Hepatic stellate cell (primary cell): ENCODE data around the gene CSGALNACT2.
A peak's percentile ranks its signal among the peaks of the same experiment; 100 is the strongest.
"Not testable (repeated sequence)": the region's sequence is repeated elsewhere in the genome, so short reads cannot be mapped to it uniquely, and the experiment has no call there.

Experiments
- DNase-seq: peaks from one replicate; pipeline ENCODE4 v3.0.0; 2011; ENCODE audit warnings: low spot score

The CSGALNACT2 gene, protein sequence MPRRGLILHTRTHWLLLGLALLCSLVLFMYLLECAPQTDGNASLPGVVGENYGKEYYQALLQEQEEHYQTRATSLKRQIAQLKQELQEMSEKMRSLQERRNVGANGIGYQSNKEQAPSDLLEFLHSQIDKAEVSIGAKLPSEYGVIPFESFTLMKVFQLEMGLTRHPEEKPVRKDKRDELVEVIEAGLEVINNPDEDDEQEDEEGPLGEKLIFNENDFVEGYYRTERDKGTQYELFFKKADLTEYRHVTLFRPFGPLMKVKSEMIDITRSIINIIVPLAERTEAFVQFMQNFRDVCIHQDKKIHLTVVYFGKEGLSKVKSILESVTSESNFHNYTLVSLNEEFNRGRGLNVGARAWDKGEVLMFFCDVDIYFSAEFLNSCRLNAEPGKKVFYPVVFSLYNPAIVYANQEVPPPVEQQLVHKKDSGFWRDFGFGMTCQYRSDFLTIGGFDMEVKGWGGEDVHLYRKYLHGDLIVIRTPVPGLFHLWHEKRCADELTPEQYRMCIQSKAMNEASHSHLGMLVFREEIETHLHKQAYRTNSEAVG

DNA sequence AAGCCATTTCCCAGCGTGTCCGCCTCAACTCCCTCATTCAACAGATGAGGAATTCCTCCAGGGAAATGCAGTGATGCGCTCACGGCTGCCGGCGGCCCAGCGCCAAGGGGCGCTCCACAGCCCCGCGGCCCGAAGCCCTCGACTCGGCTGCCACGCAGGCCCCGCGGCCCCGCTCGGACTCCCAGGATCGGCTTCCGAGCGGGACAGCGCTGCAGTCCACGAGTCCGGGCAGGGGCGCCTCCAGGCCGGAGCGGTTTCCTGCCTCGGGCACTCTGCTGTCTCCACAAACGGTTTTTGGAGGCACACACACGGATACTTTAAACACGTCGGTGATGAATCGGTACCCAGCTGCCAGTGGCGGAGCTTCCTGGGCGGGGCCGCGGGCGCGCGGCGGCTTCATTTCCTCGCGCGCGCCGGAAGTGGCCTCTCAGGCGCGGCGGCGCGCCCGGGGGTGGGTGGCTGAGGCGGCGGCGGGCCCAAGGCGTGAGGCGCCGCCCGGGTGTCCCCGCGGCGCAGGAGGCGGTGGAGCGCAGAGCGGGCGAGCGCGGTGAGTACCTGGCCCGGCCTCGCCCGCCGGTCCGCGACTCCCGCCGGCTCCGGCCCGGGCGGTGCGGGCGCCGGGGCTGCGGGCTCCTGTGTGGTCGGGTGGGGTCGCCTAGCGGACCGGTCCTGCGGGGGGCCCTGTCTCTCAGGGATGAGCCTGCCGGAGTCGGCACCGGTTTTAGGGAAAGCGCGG lies at the start of gene CSGALNACT2:
Gene CSGALNACT2, plus strand, starts transcription at position 425 of the 736 bp plus-strand sequence. CDS start 16,705 bp downstream, outside the sequence.
- peak; percentile 90 for DNase-seq

DNA sequence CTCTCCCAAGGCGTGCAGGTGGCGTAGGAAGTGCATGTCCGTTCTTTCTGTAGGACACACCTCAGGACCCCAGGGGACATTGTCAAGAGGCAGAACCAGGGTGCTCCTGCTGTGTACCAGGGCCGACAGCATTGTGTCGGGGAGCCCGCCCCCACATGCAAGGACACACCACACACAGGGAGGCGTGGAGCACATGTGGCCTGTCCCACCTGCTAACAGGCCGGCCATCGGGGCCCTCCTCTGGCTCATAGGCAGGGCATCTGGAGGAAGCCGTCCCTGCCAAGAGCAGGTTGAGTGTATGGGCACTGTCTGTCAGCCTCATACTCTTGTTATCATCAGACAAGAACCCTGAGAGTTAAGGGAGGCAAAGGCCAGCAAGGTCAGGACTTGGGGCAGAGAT lies 48.7 kb upstream of the CSGALNACT2 start:
- no peak for DNase-seq

DNA sequence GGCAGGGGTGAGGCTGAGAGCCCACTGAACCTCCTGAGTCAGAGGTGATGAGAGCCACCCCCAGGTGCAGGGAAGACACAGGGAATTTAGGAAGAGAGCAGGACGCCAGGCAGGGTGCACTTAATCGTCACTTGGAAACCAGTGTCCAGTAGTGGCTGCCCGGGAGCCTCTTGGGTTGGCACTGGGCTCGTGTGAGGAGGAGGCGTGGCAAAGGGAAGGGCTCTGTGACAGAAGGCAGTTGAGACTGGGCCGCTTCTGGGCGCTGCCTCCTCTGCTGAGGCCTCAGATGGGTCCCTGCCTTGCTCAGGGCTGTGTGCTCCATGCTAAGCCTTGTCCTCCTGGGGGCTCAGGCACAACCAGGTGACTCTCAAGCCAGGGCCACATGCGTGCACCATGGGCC lies 48.1 kb upstream of the CSGALNACT2 start:
- no peak for DNase-seq

DNA sequence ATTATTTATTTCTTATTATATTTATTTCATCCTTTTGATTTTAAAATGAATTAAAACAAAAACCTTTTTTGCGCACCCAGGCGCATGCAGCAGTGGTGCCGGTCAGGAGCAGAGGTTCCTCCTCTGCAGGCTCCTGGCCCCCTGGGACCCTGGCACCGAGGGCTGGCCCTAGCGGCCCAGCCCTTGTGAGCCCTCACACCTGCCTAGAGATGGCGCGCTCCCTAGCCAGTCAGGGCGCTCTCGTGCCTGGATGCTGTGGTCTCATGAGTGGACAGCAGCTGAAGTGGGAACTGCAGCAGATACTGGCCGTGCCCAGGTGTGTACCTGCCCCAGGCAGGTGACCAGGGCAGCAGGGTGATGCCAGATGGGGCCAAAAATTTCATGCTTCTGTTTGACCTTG lies 47.6 kb upstream of the CSGALNACT2 start:
- DNase-seq, result no peak

DNA sequence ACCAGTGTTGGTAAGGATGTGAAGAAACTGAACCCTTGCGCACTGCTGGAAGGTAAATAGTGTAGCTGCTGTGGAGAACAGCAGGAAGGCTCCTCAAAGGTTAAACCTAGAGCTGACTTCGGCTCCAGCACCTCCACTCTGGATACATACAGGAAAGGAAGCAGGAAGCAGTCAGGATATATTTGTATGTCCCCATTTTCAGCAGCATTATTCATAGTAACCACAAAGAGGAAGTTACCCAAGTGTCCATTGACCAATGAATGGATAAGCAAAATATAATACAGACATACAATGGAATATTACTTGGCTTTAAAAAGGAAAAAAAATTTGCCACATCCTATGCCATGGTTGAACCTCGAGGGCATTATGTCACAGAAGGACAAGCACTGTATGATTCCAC lies 46.4 kb upstream of the CSGALNACT2 start:
- no peak for DNase-seq

DNA sequence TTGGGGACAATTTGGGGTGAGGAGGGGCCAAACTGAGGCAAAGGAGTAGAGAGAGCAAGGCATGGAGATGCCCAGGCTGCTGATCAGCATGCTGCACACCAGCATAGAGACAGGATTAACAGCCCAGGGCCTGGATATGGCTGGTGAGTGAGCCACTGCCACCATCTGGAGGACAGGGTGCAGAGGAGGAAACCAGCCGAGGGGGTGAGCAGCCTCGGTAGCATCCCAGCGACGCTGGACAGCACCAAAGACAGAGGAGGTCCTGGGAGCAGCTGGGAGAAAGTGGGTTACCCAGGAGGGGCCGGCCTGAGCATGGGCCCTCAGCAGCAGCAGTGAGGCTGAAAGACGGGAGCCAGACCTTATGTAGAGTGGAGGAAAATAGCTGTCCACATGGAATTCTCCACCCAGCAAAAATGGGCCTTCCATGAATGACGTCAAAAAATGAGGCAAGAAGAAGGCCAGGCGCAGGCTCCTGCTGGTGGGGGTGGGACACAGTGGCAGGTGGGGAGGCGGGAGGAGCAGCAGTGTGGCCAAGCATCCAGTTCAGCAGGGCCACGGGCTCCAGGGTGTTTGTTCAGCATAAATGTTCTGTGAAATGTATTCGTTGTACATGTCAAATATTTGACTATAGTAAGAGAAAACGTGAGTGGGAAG lies 44.7 kb upstream of the CSGALNACT2 start:
- peak; percentile 59 for DNase-seq

DNA sequence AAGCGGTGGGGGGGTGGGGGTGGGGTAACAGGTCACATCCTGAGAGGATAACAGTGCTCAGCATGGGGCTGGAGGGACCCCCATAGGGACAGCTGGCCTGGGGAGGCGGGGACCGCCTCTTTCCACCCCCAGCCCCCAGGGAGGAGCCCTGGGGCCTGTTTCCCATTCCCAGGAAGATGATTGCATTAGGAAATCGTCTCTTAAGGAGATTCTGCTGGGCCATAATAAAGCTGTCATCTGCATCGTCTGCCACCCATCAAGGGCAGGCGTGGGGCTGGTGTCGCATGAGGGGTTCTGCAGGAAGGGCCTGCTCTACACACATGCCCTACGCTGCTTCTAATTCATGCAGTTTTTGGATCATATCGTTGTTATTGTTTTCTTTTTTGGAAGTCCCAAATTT lies 44.2 kb upstream of the CSGALNACT2 start:
- DNase-seq, result no peak

DNA sequence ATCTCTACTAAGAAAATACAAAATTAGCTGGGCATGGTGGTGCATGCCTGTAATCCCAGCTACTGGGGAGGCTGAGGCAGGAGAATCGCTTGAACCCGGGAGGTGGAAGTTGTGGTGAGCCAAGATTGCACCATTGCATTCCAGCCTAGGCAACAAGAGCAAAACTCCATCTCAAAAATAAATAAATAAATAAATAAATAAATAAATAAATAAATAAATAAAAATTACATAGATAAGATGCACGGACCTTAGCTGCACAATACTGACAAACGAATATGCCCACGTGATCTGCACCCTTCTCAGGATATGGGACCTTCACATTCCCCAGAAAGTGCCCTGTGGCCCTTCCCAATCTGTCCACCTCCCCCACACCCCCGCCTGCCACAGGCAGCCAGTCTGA lies 38.9 kb upstream of the CSGALNACT2 start:
- DNase-seq, result not testable (repeated sequence)

DNA sequence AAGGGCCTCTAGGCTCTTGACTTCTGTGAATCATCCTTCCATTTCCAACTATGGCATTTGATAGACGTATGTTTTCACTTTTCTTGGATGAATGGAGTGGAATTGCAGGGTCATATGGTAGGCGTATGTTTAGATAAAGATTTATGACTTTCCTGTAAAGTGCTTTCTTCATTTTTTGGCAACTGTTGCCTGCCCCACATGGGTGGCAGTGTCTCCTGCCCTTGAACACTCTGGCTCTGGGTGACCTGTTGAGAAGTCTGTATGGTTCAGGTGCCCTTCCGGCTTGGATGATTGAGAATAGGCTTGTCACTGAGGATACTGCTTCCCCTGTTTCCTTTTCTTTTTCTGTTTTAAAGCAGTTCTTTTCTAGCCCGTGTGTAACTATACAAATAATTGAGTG lies 38.3 kb upstream of the CSGALNACT2 start:
- no peak for DNase-seq

DNA sequence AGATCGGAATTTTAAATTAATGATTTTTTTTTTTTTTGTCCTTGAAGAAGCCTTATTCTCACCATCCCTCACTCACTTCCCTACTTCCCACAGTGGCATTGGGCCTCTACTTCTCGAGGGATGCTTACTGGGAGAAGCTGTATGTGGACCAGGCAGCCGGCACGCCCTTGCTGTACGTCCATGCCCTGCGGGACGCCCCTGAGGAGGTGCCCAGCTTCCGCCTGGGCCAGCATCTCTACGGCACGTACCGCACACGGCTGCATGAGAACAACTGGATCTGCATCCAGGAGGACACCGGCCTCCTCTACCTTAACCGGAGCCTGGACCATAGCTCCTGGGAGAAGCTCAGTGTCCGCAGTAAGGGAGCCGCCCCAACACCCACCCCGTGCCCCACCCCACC lies 37.9 kb upstream of the CSGALNACT2 start:
- DNase-seq, result no peak

DNA sequence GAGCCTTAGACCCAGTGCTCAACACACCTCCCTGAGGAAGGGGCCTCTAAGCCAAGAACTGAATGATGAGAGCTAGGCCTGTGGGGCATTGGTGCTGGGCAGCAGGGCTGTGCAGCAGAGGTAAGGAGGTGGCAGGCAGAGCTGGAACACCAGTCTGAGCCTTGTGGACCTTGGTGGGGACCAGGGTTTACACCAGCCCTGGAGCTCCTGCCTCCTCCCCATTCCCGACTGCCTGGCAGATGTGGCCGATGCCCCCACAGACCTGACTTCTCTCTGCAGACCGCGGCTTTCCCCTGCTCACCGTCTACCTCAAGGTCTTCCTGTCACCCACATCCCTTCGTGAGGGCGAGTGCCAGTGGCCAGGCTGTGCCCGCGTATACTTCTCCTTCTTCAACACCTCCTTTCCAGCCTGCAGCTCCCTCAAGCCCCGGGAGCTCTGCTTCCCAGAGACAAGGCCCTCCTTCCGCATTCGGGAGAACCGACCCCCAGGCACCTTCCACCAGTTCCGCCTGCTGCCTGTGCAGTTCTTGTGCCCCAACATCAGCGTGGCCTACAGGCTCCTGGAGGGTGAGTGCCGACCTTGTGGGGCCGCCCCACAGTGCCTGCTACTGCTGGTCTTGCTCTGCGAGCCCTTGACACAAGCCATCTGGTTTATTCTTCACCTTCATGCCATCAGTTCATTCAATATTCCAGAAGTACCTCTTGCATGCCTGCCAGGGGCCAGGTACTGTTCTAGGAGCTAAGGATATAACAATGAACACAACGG lies 36.0 kb upstream of the CSGALNACT2 start:
- no peak for DNase-seq

DNA sequence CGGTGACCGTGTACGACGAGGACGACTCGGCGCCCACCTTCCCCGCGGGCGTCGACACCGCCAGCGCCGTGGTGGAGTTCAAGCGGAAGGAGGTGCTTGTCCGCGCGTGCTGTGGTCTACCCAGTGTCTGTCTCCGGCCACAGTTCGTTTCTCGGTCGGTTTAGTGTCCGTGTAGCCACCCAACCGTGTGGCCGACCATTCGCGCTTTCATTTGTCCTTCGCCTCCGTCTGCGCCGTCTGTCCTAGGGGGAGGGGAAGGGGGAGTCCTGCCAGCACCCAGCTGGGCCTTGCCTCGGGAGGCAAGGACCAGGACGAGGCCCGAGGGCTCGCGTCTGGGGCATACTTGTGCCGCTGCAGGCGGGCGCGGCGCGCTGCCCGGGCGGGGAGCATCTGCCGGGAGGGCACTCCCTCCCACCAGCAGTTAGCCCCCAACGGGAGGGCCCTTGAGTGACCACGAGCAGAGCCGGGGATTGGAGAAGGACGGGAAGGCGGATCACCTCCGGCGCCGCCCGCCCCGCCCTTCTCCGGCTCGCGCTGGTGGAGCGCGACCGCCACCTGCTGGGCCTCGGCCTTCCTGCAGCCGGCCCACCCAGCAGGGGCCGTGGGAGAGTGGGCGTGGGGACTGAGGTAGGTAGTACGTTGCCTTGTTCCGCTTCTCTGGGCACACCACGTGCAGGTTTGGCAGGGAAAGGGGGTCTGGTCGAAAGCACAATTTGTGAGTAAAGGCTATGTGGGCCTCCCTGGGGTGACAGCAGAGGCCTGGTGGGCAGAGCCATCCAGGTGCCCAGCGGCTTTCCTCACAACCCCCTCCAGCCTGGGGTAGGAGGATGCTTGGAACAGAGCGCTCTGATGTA lies 32.9 kb upstream of the CSGALNACT2 start:
- DNase-seq, result peak; percentile 91

DNA sequence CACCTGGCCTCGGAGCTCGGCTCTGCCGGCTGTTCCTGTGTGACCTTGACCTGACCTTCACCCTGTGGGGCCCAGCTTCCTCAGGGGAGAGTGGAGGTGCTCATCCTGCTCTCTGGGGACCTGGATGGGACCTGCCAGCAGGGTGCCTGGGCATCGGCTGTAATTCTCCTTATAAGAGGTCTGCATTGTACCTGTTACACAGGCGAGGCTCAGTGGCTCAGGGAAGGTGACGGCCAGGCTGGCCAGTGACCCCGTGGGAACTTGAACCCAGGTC lies 32.4 kb upstream of the CSGALNACT2 start:
- no peak for DNase-seq

DNA sequence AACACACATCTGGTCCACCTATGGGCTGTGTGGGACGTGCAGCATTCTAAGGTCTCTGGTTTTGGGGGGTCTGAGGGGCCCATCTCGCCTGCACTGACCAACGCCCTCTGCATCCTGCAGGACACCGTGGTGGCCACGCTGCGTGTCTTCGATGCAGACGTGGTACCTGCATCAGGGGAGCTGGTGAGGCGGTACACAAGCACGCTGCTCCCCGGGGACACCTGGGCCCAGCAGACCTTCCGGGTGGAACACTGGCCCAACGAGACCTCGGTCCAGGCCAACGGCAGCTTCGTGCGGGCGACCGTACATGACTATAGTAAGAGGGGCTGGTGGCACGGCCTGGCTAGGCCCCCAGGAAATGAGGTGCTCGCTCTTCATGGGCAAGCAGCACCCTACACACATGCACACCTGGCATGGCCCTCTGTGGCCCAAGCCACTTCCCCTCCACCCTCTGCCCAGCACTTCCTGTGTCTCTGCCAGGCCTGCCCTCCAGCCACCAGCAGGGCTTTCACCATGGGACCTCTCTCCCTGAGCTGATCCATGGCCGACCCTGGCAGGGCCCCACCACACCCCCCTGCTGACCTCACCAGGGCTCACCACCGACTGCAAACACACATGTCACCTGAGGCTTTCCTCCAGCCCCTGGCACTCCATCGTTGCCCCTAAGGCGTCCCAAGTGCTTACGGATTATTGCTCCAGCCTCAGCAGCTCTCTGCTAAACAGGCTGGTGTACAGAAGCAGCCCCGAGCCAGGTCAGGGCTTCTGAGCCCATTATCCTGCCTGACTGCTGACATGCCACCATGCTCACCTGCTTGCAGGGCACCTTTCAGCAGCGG lies 31.8 kb upstream of the CSGALNACT2 start:
- DNase-seq, result no peak

DNA sequence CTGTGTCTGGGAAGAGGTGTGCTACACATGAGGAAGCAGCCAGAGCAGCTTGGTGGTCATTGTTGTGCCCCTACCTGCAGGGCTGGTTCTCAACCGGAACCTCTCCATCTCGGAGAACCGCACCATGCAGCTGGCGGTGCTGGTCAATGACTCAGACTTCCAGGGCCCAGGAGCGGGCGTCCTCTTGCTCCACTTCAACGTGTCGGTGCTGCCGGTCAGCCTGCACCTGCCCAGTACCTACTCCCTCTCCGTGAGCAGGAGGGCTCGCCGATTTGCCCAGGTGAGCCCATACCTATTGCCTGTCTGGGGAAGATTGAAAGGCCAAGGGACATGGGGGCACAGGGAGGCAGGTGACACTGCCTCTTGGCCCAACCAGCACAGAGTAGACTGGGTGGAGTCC lies 29.3 kb upstream of the CSGALNACT2 start:
- no peak for DNase-seq

DNA sequence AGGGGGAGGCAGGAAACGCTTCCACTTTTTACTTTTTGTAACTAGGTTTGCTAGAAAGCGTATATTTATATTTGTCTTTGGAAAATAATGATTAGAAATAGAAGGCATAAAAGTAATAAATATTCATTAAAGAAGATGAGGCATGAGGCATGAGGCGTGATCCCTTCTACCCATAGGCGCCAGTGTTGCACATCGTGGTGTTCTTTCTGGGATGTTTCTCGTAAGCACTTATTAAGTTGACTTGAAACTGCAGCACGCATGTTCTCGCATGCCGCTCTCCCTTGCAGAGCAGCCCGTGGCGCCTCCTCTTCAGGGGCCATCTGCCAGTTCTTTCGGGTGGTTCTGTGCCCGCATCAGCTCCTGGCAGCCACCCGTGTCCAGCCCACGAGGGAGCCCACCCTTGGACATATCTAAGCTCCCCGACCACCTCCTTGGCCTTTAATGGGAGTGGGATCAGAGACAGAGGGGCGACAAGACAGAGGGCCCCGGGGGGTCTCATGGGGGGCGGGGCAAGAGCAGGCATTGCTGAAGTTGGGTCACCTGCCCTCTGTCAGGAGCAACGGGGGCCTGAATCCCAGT lies 28.5 kb upstream of the CSGALNACT2 start:
- no peak for DNase-seq

DNA sequence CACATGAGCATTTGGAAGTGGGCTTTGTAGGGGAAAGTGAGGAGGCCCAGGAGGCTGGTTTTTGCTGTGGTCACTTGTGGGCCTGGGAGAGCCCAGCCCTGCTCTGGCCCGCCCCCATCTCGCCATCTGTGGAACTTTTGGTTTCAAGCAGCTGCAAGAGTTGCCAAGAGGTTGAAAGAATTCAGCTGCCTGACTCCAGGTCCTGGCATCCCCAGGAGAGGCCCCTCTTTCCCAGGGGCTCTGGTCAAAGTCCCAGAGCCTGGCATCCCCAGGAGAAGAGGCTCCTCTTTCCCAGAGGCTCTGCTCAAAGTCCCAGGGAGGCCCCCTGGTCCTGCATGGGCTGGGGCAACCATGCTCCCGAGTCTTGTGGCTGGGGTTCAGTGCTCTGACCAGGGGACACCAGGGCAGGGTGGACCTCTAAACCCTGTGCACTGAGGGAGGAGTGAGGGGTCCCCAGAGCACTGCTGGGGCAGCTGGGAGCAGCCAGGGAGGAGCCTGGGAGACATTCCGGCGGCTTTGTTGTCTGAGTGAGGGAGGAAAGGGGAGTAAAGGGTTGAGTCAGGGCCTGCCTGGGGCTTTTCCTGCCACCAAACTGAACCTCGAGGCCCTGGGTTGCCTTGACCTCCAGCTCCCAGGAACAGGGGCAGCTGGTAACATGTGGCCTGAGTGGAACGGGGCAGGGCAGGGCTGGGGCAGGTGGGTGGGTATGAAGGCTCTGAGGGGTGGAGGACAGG lies 27.7 kb upstream of the CSGALNACT2 start:
- no peak for DNase-seq

DNA sequence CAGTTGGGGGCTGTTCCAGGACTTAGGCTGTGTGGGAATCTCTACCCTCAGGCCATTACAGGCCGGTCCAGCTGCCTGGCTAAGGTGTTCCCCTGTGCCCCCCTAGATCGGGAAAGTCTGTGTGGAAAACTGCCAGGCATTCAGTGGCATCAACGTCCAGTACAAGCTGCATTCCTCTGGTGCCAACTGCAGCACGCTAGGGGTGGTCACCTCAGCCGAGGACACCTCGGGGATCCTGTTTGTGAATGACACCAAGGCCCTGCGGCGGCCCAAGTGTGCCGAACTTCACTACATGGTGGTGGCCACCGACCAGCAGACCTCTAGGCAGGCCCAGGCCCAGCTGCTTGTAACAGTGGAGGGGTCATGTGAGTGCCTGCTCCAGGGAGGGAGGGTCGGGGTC lies 27.1 kb upstream of the CSGALNACT2 start:
- DNase-seq, result no peak

DNA sequence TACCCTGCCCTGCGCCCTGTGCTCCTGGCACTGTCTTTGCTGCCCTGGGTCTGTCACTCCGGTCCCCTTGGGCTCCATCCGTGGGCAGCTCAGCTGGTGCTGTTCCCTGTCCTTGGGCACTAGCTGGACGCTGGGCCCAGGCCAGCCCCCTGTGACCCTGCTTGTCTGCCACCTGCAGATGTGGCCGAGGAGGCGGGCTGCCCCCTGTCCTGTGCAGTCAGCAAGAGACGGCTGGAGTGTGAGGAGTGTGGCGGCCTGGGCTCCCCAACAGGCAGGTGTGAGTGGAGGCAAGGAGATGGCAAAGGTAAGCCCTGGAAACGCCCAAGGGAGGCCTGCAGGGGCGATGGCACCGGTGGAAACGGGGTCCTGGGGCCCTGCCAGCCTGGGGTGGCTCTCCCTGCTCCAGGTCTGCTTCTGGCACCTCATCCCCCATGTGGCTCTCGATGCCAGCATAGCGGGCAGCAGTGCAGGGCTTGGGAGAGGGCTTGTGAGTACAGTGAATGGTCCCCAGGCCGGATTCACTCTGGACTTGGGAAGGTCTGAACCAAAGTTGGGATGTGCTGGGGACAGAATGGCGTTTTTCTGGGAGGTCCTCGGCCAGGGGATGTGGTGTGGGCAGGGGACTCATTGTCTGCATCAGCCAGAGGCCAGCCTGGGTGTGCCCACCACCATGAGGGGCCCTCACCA lies 26.2 kb upstream of the CSGALNACT2 start:
- DNase-seq, result no peak
